GM12878 (cell line): ENCODE measurements around the gene AKR1C4. TPM values are rescaled to one million over a fixed set of nuclear protein-coding genes. Genes with fewer than 3 reads are reported as not detected.

ENCODE experiments used
- ATAC-seq: fragments of 200-7000 bp; cut with Tn5 transposase; 3 replicates; pipeline ENCODE4 v1.9.1; 2020; ENCODE audit warnings: mild to moderate bottlenecking, moderate library complexity
- BruUV-seq: library from RNA; stranded (reverse); fragments of 400-500 nt; replicated peaks from 2 replicates; lab custom pipeline; 2021; lab: Mats Ljungman, UMichigan
- CTCF ChIA-PET: fragments of 300-600 bp; sonication (Branson Sonifier 250); formaldehyde crosslinking; extraction: SDS; loops from one replicate; lab custom pipeline; 2021; ENCODE audit warnings: inconsistent platforms; lab: Yijun Ruan, JAX
- POLR2A ChIA-PET: fragments of 350-600 bp; formaldehyde crosslinking; extraction: SDS; loops from one replicate; lab custom pipeline; 2021; ENCODE audit warnings: inconsistent platforms; lab: Charles Lee
- RAD21 ChIA-PET: fragments of 300-600 bp; sonication (Branson Sonifier 250); formaldehyde crosslinking; loops from one replicate; lab custom pipeline; 2023; ENCODE audit warnings: antibody characterized with exemption; ENCODE audit not compliant: unreplicated experiment; lab: Charles Lee
- SMC1A ChIA-PET: fragments of 300-600 bp; sonication (Branson Sonifier 250); formaldehyde crosslinking; loops from one replicate; lab custom pipeline; 2023; ENCODE audit not compliant: unreplicated experiment, uncharacterized antibody; lab: Charles Lee
- DNase-seq: peaks from one replicate; pipeline ENCODE4 v3.0.0-alpha.2; 2011; ENCODE audit warnings: low read depth, low spot score
- FAIRE-seq: peaks from 3 replicates; lab custom pipeline; 2011; peaks lifted over from hg19 to GRCh38; lab: Jason Lieb, UNC
- H2AFZ ChIP-seq: 2 replicates; pipeline ENCODE4 v1.6.0; 2011; ENCODE audit warnings: low read depth, low read length, control low read depth; ENCODE audit not compliant: control insufficient read depth
- H3K27ac ChIP-seq: 2 replicates; pipeline ENCODE4 v1.5.1; 2011; ENCODE audit warnings: control low read depth; ENCODE audit not compliant: control insufficient read depth, insufficient read depth
- H3K27me3 ChIP-seq, 2 experiments: replicated peaks in 1 of 2; 2 replicates each; pipeline versions ENCODE4 v1.6.0 to v1.6.1; 2011; ENCODE audit warnings: low read length in 1 of 2; ENCODE audit not compliant: control insufficient read depth in 2 of 2, insufficient read depth in 2 of 2
- H3K36me3 ChIP-seq, 2 experiments: 2 replicates each; pipeline ENCODE4 v1.5.1; 2011; ENCODE audit warnings: low read length in 1 of 2; ENCODE audit not compliant: control insufficient read depth in 2 of 2, insufficient read depth in 2 of 2
- H3K4me1 ChIP-seq: 2 replicates; pipeline ENCODE4 v1.6.1; 2011; ENCODE audit warnings: mild to moderate bottlenecking, low read length, moderate library complexity, mixed read lengths; ENCODE audit not compliant: control insufficient read depth, insufficient read depth
- H3K4me2 ChIP-seq: 2 replicates; pipeline ENCODE4 v1.6.0; 2011; ENCODE audit warnings: control low read depth; ENCODE audit not compliant: control insufficient read depth, insufficient read depth
- H3K4me3 ChIP-seq: fragments of 200-600 bp; sonication (generic); 2 replicates; pipeline ENCODE4 v1.5.1; 2016
- H3K79me2 ChIP-seq: 2 replicates; pipeline ENCODE4 v1.6.0; 2011; ENCODE audit warnings: low read length; ENCODE audit not compliant: control insufficient read depth, insufficient read depth
- H3K9ac ChIP-seq: 2 replicates; pipeline ENCODE4 v1.8.0; 2011; ENCODE audit warnings: low read length, control low read depth, mixed read lengths; ENCODE audit not compliant: control insufficient read depth, insufficient read depth
- H3K9me3 ChIP-seq: replicated peaks from 3 replicates; pipeline ENCODE4 v1.5.1; 2011; ENCODE audit warnings: mild to moderate bottlenecking, low read length; ENCODE audit not compliant: control insufficient read depth, insufficient read depth
- H4K20me1 ChIP-seq: 2 replicates; pipeline ENCODE4 v1.6.0; 2011; ENCODE audit not compliant: control insufficient read depth, insufficient read depth
- BRCA1 ChIP-seq: IDR thresholded peaks from 2 replicates; pipeline ENCODE4 v1.6.1; 2011; ENCODE audit warnings: low read depth, low read length, improper control_type of control experiment
- CBX5 ChIP-seq: sonication (generic); IDR thresholded peaks from 2 replicates; pipeline ENCODE4 v1.6.1; 2016; ENCODE audit warnings: low read depth, moderate library complexity, mild to moderate bottlenecking, inconsistent platforms
- E4F1 ChIP-seq: fragments of 450-650 bp; IDR thresholded peaks from 2 replicates; pipeline ENCODE4 v1.6.1; 2018; ENCODE audit warnings: borderline replicate concordance, mild to moderate bottlenecking; ENCODE audit not compliant: partially characterized antibody
- ETV6 ChIP-seq, 2 experiments: fragments of 450-650 bp in 1 of 2; IDR thresholded peaks in 1 of 2; conservative IDR thresholded peaks in 1 of 2; 2 replicates each; pipeline ENCODE4 v1.6.1; 2014; ENCODE audit warnings: antibody characterized with exemption in 1 of 2, borderline replicate concordance in 1 of 2, low read depth in 1 of 2, mild to moderate bottlenecking in 1 of 2, moderate library complexity in 1 of 2
- HDAC2 ChIP-seq: fragments of 200-600 bp; sonication (generic); IDR thresholded peaks from 2 replicates; pipeline ENCODE4 v1.6.1; 2017
- HDGF ChIP-seq: fragments of 450-650 bp; IDR thresholded peaks from 2 replicates; pipeline ENCODE4 v1.6.1; 2016; ENCODE audit warnings: antibody characterized with exemption
- JUND ChIP-seq: IDR thresholded peaks from 2 replicates; pipeline ENCODE4 v1.6.1; 2012; ENCODE audit warnings: low read depth, mild to moderate bottlenecking, low read length, improper control_type of control experiment, moderate library complexity
- MEF2A ChIP-seq: IDR thresholded peaks from 2 replicates; pipeline ENCODE4 v1.6.1; 2011; ENCODE audit warnings: low read depth, mild to moderate bottlenecking, low read length, moderate library complexity; ENCODE audit not compliant: insufficient read depth
- MEF2B ChIP-seq: fragments of 450-650 bp; IDR thresholded peaks from 2 replicates; pipeline ENCODE4 v1.6.1; 2018; ENCODE audit warnings: mild to moderate bottlenecking, moderate library complexity; ENCODE audit not compliant: partially characterized antibody, poor library complexity, severe bottlenecking
- MTA3 ChIP-seq: IDR thresholded peaks from 2 replicates; pipeline ENCODE4 v1.6.1; 2012; ENCODE audit warnings: low read length, inconsistent platforms, borderline replicate concordance
- POLR2A ChIP-seq: IDR thresholded peaks from 2 replicates; pipeline ENCODE4 v1.6.1; 2011; ENCODE audit warnings: low read depth, mild to moderate bottlenecking, low read length
- RUNX3 ChIP-seq: IDR thresholded peaks from 2 replicates; pipeline ENCODE4 v1.6.1; 2012; ENCODE audit warnings: low read length, inconsistent platforms
- SUZ12 ChIP-seq: fragments of 200-600 bp; sonication (generic); IDR thresholded peaks from one replicate; pipeline ENCODE4 v1.6.1; 2018; ENCODE audit warnings: antibody characterized with exemption, mild to moderate bottlenecking; ENCODE audit not compliant: unreplicated experiment
- ZBTB40 ChIP-seq: fragments of 450-650 bp; IDR thresholded peaks from 2 replicates; pipeline ENCODE4 v1.6.1; 2016; ENCODE audit warnings: mild to moderate bottlenecking, moderate library complexity, borderline replicate concordance
- ZNF207 ChIP-seq: fragments of 450-650 bp; IDR thresholded peaks from 2 replicates; pipeline ENCODE4 v1.6.1; 2014; ENCODE audit warnings: antibody characterized with exemption, mild to moderate bottlenecking, borderline replicate concordance
- WGBS: methylation state at CpG from one replicate; pipeline ENCODE4 v1.1.6; 2016; ENCODE audit warnings: low lambda C conversion rate; ENCODE audit not compliant: insufficient replicate concordance, insufficient coverage; ENCODE audit errors: missing lambda C conversion rate; 5-methylcytosine and 5-hydroxymethylcytosine counted together
- in situ Hi-C: fragments of 300-500 bp; cut with MboI; formaldehyde crosslinking; loops from 9 replicates; pipeline ENCODE4 v1.14.3; 2018; ENCODE audit warnings: mixed read lengths
- intact Hi-C: fragments of 100-400 bp; cut with micrococcal nuclease; formaldehyde crosslinking; loops from one replicate; pipeline ENCODE4 v1.14.2; 2022; ENCODE audit not compliant: unreplicated experiment
- polyA plus RNA-seq, 11 experiments: library from polyadenylated mRNA; depleted of rRNA in 4 of 11; unstranded in 6 of 11; stranded (reverse) in 5 of 11; fragments of >200 nt; fragmentation: Nextera tagmentation in 4 of 11; fragmentation: Illumina TruSeq in 1 of 11; extraction: Ambion mirVana in 4 of 11; extraction: Trizol in 1 of 11; gene quantifications; 1 replicate in 1 of 11; 2 replicates in 10 of 11; pipeline versions ENCODE4 v1.2.1 to v1.2.3, GENCODE V29; 2011 to 2016; ENCODE audit warnings: inconsistent platforms in 2 of 11, missing spikeins in 2 of 11, low read depth in 1 of 11
- total RNA-seq, 4 experiments: library from RNA; depleted of rRNA in 3 of 4; stranded (reverse); fragments of >200 nt in 3 of 4; fragmentation: Illumina TruSeq in 1 of 4; extraction: Trizol in 1 of 4; gene quantifications; 2 replicates each; pipeline versions ENCODE4 v1.2.1 to v1.2.3, GENCODE V29; 2013 to 2021
- TF ChIP-seq, protein P1 (sequence below): fragments of 450-650 bp; formaldehyde crosslinking; IDR thresholded peaks from 2 replicates; pipeline ENCODE4 v1.4.0; 2020; ENCODE audit warnings: mild to moderate bottlenecking, moderate library complexity

The AKR1C4 gene
- total and polyA plus RNA-seq, 10 of the 15 experiments (the other 5 are each of a cell fraction or from before 2014, with no cell fraction given): 0.20 TPM; not detected in 9

- intact Hi-C loops: no loop called here
- Histone ChIP-seq H3K79me2 (no peaks in the 10 kb centered on the region), H3K4me3 (no peak overlapping the region), H4K20me1 (no peaks in the 10 kb centered on the region), H3K27ac (no peak overlapping the region), H3K36me3 (no peaks in the 10 kb centered on the region), H3K9ac (no peak overlapping the region), H3K27me3 (no peaks in the 10 kb centered on the region), H3K4me2 (no peak overlapping the region), H3K9me3 (no peaks in the 10 kb centered on the region), H3K4me1 (no peaks in the 10 kb centered on the region), H2AFZ (no peak overlapping the region)
- 2% methylated on average over 3 of the region's 3 CpGs for WGBS
- DNase-seq: no peak
- BruUV-seq: no TSS peak
- no peak for ATAC-seq
- POLR2A ChIA-PET: no interaction called here
- in situ Hi-C loops: no loop called here
- SMC1A ChIA-PET: interaction anchor here (0.9 kb wide), 1 partner anchor 19 kb away, joined by 3 read pairs; no protein-coding TSS in a partner anchor
- CTCF ChIA-PET: no interaction called here
- RAD21 ChIA-PET: no interaction called here
- FAIRE-seq: no peak
- TF ChIP-seq MTA3 (no peak), MEF2B (no peak), SUZ12 (no peak), ZBTB40 (no peak), HDGF (no peak), CBX5 (no peak), E4F1 (no peak), ETV6 (conservative IDR thresholded peaks at IDR 0.05 in 1 of 2, IDR thresholded peaks at IDR 0.05 in 1 of 2; ENCODE audit: borderline replicate concordance in 1 of 2, low read depth in 1 of 2) (no peak), MEF2A (no peak), RUNX3 (no peak), ZNF207 (no peak), JUND (no peak), POLR2A (no peak), HDAC2 (no peak), BRCA1 (no peak)
- TF ChIP-seq, protein P1, sequence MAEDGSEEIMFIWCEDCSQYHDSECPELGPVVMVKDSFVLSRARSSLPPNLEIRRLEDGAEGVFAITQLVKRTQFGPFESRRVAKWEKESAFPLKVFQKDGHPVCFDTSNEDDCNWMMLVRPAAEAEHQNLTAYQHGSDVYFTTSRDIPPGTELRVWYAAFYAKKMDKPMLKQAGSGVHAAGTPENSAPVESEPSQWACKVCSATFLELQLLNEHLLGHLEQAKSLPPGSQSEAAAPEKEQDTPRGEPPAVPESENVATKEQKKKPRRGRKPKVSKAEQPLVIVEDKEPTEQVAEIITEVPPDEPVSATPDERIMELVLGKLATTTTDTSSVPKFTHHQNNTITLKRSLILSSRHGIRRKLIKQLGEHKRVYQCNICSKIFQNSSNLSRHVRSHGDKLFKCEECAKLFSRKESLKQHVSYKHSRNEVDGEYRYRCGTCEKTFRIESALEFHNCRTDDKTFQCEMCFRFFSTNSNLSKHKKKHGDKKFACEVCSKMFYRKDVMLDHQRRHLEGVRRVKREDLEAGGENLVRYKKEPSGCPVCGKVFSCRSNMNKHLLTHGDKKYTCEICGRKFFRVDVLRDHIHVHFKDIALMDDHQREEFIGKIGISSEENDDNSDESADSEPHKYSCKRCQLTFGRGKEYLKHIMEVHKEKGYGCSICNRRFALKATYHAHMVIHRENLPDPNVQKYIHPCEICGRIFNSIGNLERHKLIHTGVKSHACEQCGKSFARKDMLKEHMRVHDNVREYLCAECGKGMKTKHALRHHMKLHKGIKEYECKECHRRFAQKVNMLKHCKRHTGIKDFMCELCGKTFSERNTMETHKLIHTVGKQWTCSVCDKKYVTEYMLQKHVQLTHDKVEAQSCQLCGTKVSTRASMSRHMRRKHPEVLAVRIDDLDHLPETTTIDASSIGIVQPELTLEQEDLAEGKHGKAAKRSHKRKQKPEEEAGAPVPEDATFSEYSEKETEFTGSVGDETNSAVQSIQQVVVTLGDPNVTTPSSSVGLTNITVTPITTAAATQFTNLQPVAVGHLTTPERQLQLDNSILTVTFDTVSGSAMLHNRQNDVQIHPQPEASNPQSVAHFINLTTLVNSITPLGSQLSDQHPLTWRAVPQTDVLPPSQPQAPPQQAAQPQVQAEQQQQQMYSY (CRISPR knock-in tag): no peak
Measured at GRCh38 chr10:5219262-5219661, 22.6 kb downstream of the AKR1C4 start.
